Neural cell (in vitro differentiated cells): Measurements from ENCODE around the gene ZNF615. TPM values are rescaled to one million over a fixed set of nuclear protein-coding genes. Genes with fewer than 3 reads are reported as not detected.

Experiments
- polyA plus RNA-seq: library from polyadenylated mRNA; depleted of rRNA; stranded (reverse); fragments of >200 nt; gene quantifications from 2 replicates; pipeline ENCODE4 v1.2.3, GENCODE V29; 2014

ZNF615 gene
- polyA plus RNA-seq, 1 donor from 2014 or later = 16.3 TPM

Other genes with a start within 250 kb of the ZNF615 start
- gene FPR2, start 247.0 kb downstream of the ZNF615 start, polyA plus RNA-seq = not detected in 2 replicates
- gene FPR3, start 213.1 kb downstream of the ZNF615 start, polyA plus RNA-seq = not detected in 2 replicates
- 44.0 and 54.1 TPM in 2 replicates for gene ZNF577, start 120.3 kb downstream of the ZNF615 start, polyA plus RNA-seq
- gene ZNF649, start 103.2 kb downstream of the ZNF615 start, polyA plus RNA-seq = 19.8 and 23.8 TPM in 2 replicates
- gene ZNF613, start 80.7 kb downstream of the ZNF615 start, polyA plus RNA-seq = 9.0 and 10.9 TPM in 2 replicates
- gene ZNF350, start 21.4 kb downstream of the ZNF615 start, polyA plus RNA-seq = 7.9 and 14.8 TPM in 2 replicates
- gene ZNF614, start 20.2 kb upstream of the ZNF615 start, polyA plus RNA-seq = 15.8 and 17.8 TPM in 2 replicates
- 38.7 and 48.6 TPM in 2 replicates for gene ZNF432, start 40.6 kb upstream of the ZNF615 start, polyA plus RNA-seq
- gene ZNF841, start 87.6 kb upstream of the ZNF615 start, polyA plus RNA-seq = 27.5 and 30.1 TPM in 2 replicates
- gene ZNF616, start 131.7 kb upstream of the ZNF615 start, polyA plus RNA-seq = 9.7 and 10.9 TPM in 2 replicates
- 13.2 and 24.5 TPM in 2 replicates for gene ZNF836, start 163.4 kb upstream of the ZNF615 start, polyA plus RNA-seq
- gene PPP2R1A, start 181.8 kb upstream of the ZNF615 start, polyA plus RNA-seq = 394 and 458 TPM in 2 replicates